ENCODE data around the gene CFAP77. TPM values are rescaled to one million over a fixed set of nuclear protein-coding genes. Genes with fewer than 3 reads are reported as not detected.

CFAP77 gene
- total and polyA plus RNA-seq, 9 of the 15 experiments (the other 6 are each of a cell fraction or from before 2014, with no cell fraction given) = not detected

GRCh38 chr9:132504488-132504887, 94.5 kb downstream of the CFAP77 start:
- no peak for ATAC-seq
- H3K9me1 ChIP-seq (ENCODE audit: control insufficient read depth, insufficient read depth, low read length) = no peaks in the 10 kb centered on the region
- no peaks in the 10 kb centered on the region for H3K79me2 ChIP-seq (ENCODE audit: control insufficient read depth, insufficient read depth, low read length)
- H3K4me1 ChIP-seq (replicated peaks in 1 of 2; ENCODE audit: control insufficient read depth in 2 of 2, insufficient read depth in 2 of 2, low read length in 2 of 2) = no peaks in the 10 kb centered on the region
- H2AFZ ChIP-seq (ENCODE audit: low read depth, low read length) = no peak overlapping the region
- intact Hi-C loops (cut with micrococcal nuclease) (loop anchor here (10.0 kb wide), 1 partner anchor 470 kb away; the partner anchor contains the start of gene GFI1B), in situ Hi-C loops (cut with MboI) (loop anchor here (10.0 kb wide), 1 partner anchor 460 kb away; no protein-coding TSS in a partner anchor)
- no peaks in the 10 kb centered on the region for H3K9me3 ChIP-seq (replicated peaks; ENCODE audit: control insufficient read depth, insufficient read depth, low read depth, low read length)
- H3K27me3 ChIP-seq (ENCODE audit: control insufficient read depth in 2 of 2, insufficient read depth in 2 of 2, low read length in 2 of 2) = peaks cover 48 to 94% of the 10 kb centered on the region in 2 experiments
- H3K4me3 ChIP-seq = no peak overlapping the region
- no peak for DNase-seq (ENCODE audit: extremely low read depth in 1 of 4, low spot score in 3 of 4)
- 2% methylated on average over 9 of the region's 9 CpGs for WGBS (ENCODE audit: insufficient coverage, low coverage, missing lambda C conversion rate)
- ChIA-PET CTCF (ENCODE audit: low intra/inter-chr PET ratio) (no interaction called here), POLR2A (no interaction called here)
- FAIRE-seq = peak; percentile 57
- H4K20me1 ChIP-seq (replicated peaks; ENCODE audit: control insufficient read depth, insufficient read depth, low read length) = 0 out of 2 replicates have a peak, but pooled peaks cover 13% of the 10 kb centered on the region
- BruUV-seq (replicated peaks) = no TSS peak
- H3K36me3 ChIP-seq (ENCODE audit: control insufficient read depth, insufficient read depth, low read length) = no peaks in the 10 kb centered on the region
- no peak overlapping the region for H3K9ac ChIP-seq (ENCODE audit: insufficient read depth in 1 of 2, low read depth in 2 of 2, low read length in 2 of 2)
- no peak overlapping the region for H3K27ac ChIP-seq (ENCODE audit: extremely low read depth, low read depth, low read length)
- no peak overlapping the region for H3K4me2 ChIP-seq (ENCODE audit: insufficient read depth, low read length)
- no peak for TF ChIP-seq EP400 (IDR thresholded peaks at IDR 0.05)
- no peak for TF ChIP-seq TBP (optimal IDR thresholded peaks at IDR 0.05; ENCODE audit: low read depth, low read length)
- TF ChIP-seq NCOR1 (IDR thresholded peaks at IDR 0.05) = no peak
- TF ChIP-seq THRB (CRISPR knock-in tag; conservative IDR thresholded peaks at IDR 0.05) = no peak
- TF ChIP-seq WHSC1 (IDR thresholded peaks at IDR 0.05; ENCODE audit: low read length) = no peak
- TF ChIP-seq RAD51 (IDR thresholded peaks at IDR 0.05; ENCODE audit: borderline replicate concordance, low read depth) = no peak
- TF ChIP-seq TCF7 (IDR thresholded peaks at IDR 0.05; ENCODE audit: borderline replicate concordance) = no peak
- TF ChIP-seq RNF2 (IDR thresholded peaks at IDR 0.05) = 0 out of 2 replicates have a peak, but pooled peaks have one; percentile 19
- no peak for TF ChIP-seq ZNF175 (CRISPR knock-in tag; IDR thresholded peaks at IDR 0.05; ENCODE audit: low read depth)
- peak; percentile 46 for TF ChIP-seq CBX2 (IDR thresholded peaks at IDR 0.05; ENCODE audit: insufficient read depth, low read length, poor library complexity, severe bottlenecking)
- TF ChIP-seq, protein P1, sequence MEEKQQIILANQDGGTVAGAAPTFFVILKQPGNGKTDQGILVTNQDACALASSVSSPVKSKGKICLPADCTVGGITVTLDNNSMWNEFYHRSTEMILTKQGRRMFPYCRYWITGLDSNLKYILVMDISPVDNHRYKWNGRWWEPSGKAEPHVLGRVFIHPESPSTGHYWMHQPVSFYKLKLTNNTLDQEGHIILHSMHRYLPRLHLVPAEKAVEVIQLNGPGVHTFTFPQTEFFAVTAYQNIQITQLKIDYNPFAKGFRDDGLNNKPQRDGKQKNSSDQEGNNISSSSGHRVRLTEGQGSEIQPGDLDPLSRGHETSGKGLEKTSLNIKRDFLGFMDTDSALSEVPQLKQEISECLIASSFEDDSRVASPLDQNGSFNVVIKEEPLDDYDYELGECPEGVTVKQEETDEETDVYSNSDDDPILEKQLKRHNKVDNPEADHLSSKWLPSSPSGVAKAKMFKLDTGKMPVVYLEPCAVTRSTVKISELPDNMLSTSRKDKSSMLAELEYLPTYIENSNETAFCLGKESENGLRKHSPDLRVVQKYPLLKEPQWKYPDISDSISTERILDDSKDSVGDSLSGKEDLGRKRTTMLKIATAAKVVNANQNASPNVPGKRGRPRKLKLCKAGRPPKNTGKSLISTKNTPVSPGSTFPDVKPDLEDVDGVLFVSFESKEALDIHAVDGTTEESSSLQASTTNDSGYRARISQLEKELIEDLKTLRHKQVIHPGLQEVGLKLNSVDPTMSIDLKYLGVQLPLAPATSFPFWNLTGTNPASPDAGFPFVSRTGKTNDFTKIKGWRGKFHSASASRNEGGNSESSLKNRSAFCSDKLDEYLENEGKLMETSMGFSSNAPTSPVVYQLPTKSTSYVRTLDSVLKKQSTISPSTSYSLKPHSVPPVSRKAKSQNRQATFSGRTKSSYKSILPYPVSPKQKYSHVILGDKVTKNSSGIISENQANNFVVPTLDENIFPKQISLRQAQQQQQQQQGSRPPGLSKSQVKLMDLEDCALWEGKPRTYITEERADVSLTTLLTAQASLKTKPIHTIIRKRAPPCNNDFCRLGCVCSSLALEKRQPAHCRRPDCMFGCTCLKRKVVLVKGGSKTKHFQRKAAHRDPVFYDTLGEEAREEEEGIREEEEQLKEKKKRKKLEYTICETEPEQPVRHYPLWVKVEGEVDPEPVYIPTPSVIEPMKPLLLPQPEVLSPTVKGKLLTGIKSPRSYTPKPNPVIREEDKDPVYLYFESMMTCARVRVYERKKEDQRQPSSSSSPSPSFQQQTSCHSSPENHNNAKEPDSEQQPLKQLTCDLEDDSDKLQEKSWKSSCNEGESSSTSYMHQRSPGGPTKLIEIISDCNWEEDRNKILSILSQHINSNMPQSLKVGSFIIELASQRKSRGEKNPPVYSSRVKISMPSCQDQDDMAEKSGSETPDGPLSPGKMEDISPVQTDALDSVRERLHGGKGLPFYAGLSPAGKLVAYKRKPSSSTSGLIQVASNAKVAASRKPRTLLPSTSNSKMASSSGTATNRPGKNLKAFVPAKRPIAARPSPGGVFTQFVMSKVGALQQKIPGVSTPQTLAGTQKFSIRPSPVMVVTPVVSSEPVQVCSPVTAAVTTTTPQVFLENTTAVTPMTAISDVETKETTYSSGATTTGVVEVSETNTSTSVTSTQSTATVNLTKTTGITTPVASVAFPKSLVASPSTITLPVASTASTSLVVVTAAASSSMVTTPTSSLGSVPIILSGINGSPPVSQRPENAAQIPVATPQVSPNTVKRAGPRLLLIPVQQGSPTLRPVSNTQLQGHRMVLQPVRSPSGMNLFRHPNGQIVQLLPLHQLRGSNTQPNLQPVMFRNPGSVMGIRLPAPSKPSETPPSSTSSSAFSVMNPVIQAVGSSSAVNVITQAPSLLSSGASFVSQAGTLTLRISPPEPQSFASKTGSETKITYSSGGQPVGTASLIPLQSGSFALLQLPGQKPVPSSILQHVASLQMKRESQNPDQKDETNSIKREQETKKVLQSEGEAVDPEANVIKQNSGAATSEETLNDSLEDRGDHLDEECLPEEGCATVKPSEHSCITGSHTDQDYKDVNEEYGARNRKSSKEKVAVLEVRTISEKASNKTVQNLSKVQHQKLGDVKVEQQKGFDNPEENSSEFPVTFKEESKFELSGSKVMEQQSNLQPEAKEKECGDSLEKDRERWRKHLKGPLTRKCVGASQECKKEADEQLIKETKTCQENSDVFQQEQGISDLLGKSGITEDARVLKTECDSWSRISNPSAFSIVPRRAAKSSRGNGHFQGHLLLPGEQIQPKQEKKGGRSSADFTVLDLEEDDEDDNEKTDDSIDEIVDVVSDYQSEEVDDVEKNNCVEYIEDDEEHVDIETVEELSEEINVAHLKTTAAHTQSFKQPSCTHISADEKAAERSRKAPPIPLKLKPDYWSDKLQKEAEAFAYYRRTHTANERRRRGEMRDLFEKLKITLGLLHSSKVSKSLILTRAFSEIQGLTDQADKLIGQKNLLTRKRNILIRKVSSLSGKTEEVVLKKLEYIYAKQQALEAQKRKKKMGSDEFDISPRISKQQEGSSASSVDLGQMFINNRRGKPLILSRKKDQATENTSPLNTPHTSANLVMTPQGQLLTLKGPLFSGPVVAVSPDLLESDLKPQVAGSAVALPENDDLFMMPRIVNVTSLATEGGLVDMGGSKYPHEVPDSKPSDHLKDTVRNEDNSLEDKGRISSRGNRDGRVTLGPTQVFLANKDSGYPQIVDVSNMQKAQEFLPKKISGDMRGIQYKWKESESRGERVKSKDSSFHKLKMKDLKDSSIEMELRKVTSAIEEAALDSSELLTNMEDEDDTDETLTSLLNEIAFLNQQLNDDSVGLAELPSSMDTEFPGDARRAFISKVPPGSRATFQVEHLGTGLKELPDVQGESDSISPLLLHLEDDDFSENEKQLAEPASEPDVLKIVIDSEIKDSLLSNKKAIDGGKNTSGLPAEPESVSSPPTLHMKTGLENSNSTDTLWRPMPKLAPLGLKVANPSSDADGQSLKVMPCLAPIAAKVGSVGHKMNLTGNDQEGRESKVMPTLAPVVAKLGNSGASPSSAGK (IDR thresholded peaks at IDR 0.05) = no peak

Measured in K562 (cell line).